Putamen (tissue), 1 donor: Measurements from ENCODE around the gene NHEJ1.
"Not testable (repeated sequence)": the region's sequence is repeated elsewhere in the genome, so short reads cannot be mapped to it uniquely, and the experiment has no call there.

Experiments used
- DNase-seq: peaks from one replicate; pipeline ENCODE4 v3.0.0-alpha.2; 2016; ENCODE audit warnings: low spot score

The NHEJ1 gene, protein sequence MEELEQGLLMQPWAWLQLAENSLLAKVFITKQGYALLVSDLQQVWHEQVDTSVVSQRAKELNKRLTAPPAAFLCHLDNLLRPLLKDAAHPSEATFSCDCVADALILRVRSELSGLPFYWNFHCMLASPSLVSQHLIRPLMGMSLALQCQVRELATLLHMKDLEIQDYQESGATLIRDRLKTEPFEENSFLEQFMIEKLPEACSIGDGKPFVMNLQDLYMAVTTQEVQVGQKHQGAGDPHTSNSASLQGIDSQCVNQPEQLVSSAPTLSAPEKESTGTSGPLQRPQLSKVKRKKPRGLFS

GRCh38 chr2:219160186-219161017 is at the start of gene NHEJ1:
Gene NHEJ1 (minus strand): TSS chr2:219160815. CDS start chr2:219158362, 2,453 bp downstream.
- DNase-seq, result peak; percentile 93

DNA sequence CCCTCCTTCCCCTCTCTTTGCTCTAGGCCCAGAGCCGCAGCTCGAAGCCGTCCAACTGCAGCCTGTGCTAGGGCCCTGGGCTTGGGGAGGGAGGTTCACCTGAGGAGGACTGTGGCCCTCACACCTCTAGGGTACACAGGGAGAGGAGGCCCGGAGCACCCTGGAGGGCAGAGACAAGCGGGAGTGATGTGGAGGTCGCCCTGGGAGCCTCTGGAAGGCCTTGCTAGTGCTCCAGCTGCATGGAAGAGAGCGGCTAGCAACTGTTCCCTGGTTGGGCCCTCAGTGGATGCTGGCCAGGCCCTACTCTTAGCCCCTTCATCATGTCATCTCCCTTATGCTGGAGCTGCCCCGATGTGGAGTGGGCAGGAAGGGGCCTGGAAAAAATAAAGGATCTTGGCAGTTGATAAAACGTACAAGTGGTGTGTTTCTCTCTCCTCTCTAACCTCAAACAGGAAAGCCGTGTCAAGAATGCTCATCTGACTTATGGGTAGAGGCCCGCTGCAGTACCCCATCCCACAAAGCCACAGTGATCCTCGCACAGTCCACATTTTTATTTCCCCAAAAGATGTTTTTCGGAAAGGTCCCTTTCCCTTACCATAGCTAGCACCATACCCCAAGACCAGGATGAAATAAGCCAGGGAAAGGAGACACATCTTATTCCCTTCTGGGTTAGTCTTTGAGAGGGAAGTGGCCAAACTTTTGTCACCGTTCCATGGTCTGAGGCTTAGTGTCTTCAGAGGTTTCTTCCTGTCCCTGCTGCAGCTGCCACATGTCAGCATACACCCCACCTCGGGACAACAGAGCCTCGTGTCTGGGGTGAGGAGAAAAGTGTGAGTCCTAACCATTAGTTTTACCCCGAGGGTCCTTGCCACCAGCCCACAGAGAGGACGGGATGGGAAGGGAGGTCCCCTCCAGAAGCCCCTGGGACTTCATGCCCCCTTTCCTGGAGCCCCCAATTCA is 48.9 kb upstream of the NHEJ1 start:
- no peak for DNase-seq

DNA sequence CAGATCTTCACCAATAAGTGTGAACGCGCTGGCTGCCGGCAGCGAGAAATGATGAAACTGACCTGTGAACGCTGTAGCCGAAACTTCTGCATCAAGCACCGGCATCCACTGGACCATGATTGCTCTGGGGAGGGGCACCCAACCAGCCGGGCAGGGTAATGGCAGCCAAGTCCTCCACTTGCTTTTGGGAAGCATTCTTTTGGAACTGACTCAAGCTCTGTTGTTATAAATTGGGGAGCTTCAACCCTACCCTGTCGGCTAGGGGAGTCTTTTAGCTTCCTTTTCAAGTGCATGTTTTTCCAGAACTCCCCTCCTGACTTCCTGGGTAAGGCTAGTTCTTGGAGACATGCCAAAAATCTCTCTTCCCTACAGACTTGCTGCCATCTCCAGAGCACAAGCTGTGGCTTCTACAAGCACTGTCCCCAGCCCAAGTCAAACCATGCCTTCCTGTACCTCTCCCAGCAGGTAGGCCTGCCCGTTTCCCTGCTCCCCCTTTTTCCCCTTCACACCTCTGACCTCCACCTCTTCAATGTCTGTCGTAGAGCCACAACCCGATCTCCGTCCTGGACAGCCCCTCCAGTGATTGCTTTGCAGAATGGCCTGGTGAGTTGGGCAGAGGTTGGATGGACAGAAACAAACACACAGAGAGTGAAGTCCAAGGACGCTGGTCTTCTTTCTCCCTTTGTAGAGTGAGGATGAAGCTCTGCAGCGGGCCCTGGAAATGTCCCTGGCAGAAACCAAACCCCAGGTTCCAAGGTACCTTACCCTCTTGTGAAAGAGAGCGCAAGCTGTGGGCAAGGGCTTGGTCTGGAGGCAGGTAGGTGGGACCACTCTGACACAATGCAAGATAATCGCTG is 47.5 kb upstream of the NHEJ1 start:
- no peak for DNase-seq

GRCh38 chr2:219207134-219207883 is 46.7 kb upstream of the NHEJ1 start:
- DNase-seq, result no peak

DNA sequence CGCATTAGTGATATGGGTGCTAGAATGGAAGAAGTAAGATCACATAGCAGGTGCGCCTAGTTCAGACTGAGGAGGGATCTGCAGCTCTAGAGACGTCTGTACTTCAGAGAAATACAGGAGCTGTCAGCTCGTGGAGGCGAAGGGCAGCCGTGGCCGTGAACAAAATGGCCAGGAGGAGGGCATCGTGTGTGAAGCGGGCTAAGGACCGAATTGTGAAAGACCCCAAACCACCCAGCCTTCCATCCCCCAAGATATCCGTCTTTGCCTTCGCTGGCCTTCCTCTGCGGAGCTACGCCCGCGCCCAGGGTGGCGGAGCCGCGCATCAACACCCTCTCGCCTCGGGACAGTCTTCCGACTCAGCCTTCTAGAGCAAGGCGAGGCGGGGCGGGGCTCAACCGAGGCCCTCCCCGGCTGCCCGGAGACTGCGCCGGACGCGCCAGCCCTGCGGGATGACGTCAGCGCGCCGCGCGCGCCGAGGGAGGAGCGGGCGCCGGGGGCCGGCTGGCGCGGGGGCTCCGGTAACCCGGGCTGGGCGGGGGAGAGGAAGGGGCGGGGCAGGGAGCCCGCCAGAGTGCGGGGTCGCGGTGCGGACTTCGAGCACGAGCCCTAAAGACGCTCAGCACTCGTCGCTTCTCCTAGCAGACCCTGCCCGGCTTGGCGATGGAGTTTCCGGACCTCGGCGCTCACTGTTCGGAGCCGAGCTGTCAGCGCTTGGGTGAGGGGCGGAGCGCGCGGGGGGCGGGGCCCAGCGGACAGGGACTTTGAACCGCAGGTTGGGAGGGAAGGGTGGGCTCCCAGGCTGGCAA is 45.9 kb upstream of the NHEJ1 start, which contains the start of gene ZFAND2B:
Gene ZFAND2B, plus strand, starts transcription at position 455 of the 806 bp plus-strand sequence. Its CDS starts 206 bp downstream, at position 661.
- DNase-seq, result peak; percentile 97

GRCh38 chr2:219205981-219206327 is 45.3 kb upstream of the NHEJ1 start:
- no peak for DNase-seq

DNA sequence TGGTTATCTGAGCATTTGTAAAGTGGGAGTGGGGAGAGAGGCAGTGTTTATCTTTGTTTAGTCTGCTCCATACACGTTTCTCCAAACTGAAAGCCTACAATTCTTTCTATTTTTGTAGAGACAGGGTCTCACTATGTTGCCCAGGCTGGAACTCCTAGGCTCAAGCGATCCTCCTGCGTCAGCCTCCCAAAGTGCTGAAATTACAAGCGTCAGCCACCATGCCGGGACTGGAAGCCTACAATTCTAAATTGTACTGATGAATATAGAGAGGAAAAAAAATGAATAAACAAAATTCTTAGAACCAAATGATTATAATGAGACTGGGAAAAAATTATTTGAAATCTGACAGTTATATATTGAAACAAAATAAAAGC is 44.5 kb upstream of the NHEJ1 start:
- DNase-seq, result no peak

GRCh38 chr2:219204425-219205164 is 44.0 kb upstream of the NHEJ1 start:
- DNase-seq, result no peak

- not testable (repeated sequence) for DNase-seq
Observed at GRCh38 chr2:219201331-219201730, 40.7 kb upstream of the NHEJ1 start.

DNA sequence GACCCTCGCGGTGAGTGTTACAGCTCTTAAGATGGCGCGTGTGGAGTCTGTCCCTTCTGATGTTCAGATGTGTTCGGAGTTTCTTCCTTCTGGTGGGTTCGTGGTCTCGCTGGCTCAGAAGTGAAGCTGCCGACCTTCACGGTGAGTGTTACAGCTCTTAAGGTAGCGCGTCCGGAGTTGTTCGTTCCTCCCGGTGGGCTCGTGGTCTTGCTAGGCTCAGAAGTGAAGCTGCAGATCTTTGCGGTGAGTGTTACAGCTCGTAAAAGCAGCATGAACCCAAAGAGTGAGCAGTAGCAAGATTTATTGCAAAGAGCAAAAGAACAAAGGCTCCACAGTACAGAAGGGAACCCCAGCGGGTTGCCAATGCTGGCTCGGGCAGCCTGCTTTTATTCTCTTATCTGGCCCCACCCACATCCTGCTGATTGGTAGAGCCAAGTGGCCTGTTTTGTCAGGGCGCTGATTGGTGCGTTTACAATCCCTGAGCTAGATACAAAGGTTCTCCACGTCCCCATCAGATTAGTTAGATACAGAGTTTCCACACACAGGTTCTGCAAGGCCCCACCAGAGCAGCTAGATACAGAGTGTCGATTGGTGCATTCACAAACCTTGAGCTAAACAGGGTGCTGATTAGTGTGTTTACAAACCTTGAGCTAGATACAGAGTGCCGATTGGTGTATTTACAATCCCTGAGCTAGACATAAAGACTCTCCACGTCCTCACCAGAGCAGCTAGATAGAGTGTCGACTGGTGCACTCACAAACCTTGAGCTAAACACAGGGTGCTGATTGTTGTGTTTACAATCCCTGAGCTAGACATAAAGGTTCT is 40.1 kb upstream of the NHEJ1 start:
- DNase-seq, result not testable (repeated sequence)

DNA sequence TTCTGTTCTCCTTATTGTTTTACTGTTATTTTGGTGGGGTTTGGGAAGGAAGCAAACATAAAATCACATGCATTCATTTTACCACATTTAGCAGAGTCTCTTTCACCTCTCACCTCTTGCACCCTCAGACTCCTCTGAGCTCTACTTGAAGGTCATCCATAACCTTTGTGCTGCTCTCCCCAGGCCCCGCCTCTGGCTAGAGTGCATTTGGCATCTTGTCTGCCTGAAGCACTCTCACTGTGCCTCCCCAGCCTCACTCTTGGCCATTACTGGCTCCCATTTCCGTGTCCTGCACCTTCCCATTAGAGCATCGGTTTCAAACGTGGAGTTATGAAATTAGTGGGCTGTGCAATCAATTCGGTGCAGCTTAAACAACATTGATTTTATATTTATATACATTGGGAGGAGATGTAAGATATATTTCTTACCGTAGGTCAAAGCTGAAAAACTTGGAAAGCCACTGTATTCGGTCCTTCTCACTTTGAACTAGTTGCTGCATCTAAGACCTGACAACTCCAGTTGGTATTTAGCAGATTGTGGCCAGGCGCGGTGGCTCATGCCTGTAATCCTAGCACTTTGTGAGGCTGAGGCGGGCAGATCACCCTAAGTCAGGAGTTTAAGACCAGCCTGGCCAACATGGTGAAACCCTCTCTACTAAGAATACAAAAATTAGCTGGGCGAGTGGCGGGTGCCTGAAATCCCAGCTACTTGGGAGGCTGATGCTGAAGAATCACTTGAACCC is 39.0 kb upstream of the NHEJ1 start:
- DNase-seq, result no peak

DNA sequence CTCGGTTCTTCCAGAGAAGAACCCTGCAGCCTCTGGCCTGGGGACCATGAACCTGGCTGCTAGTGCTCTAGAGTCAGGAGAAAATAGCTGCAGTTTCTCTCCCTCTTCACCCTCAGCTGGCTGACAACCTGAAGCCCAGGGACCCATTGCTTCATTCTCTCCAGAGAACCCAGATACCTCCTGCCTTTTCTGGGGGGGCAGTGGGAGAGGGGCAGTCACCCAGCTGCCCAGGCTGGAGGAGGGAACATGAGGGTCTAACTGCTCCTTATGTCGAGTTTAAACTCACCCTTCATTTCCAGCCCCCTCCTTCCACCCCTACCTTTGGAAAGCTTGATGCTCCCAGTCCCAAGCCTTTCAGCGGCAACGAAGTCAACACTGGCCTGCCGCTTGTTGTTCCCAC is 38.4 kb upstream of the NHEJ1 start:
- no peak for DNase-seq

GRCh38 chr2:219197388-219197787 is 36.8 kb upstream of the NHEJ1 start:
- no peak for DNase-seq

DNA sequence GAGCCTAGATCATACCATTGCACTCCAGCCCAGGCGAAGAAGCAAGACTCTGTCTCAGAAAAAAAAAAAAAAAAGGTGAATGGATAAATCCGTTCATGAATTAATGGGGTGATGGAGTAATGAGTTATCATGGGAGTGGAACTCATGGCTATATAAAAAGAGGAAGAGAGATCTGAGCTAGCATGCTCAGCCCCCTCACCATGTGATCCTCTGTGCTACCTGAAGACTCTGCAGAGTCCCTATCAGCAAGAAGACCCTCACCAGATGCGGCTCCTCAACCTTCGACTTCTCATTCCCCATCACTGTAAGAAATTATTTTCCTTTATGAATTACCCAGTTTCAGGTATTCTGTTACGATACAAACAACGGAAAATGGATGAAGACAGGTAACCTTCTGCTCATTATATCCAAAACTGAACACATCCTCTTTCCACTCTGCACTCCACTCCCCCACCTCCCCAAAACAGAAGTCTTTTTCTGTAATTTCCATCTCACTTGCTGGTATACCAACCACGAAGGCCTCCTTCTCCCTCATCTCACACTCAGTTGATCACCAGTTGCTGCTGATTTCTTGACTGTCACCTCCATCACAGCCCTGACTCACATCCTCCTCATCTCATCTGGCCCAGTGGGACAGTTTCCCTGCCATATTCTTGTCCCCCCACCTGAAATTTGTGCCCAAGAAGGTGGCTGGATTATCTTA is 26.3 kb upstream of the NHEJ1 start:
- no peak for DNase-seq

DNA sequence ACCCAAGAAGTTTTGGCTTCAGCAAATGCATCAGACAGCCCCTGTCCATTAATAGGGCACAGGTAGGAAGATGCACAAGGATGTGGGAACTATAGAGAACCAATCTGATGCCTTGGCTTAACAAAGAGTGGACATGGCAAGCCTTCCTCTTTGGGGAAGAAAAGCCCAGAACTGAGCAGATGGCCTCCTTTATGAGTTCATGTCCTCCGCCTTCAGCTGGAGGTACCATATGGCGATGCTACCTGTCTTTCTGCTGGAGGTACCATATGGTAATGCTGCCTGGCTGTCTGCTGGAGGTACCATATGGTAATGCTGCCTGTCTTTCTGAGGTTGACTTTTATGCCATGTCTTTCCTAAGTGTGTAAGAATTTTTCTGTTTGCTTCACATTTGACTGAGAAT is 23.5 kb upstream of the NHEJ1 start:
- no peak for DNase-seq

DNA sequence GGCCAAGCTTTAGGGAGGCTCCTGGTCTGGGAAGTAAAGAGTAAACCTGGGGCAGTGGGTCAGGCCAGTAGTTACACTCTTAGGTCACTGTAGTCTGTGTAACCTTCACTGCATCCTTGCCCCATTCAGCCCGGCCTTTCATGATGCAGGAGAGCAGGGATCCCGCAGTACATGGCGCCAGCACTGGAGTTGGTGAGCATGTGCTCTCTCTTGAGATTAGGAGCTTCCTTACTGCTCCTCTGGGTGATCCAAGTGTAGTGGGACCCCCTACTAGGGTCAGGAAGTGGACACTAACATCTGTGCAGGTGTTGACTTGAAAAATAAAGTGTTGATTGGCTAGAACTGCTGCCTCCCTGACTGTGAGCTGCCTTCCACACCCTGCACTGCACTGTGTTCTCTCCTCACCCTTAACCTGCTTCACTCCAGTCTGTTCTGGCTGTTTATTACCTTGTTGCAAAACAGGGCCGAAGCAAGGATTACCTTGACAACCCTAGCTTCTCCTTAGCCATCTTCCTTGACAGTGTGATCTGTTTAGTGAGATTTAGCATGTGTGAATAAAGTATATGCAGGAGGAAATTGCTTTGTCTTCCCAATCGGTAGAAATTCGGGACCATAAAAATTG is 22.6 kb upstream of the NHEJ1 start:
- DNase-seq, result no peak
